Uterus (tissue), 4 donors: ENCODE measurements around the gene MEF2C. TPM values are rescaled to one million over a fixed set of nuclear protein-coding genes. Genes with fewer than 3 reads are reported as not detected.

Experiments used
- DNase-seq, 2 donors: peaks; one replicate each; pipeline ENCODE4 v3.0.0-alpha.2; 2019 to 2020
- H3K27ac ChIP-seq, 2 donors: fragments of 200-600 bp; sonication (generic); 1 replicate in 1 of 2; 2 replicates in 1 of 2; pipeline ENCODE4 v1.5.1; 2016 to 2018
- H3K27me3 ChIP-seq, 2 donors: fragments of 200-600 bp; sonication (generic); one replicate each; pipeline ENCODE4 v1.5.1; 2018 to 2019; ENCODE audit warnings: control low read depth in 1 of 2
- H3K36me3 ChIP-seq, 2 donors: fragments of 200-600 bp; sonication (generic); one replicate each; pipeline ENCODE4 v1.5.1; 2019; ENCODE audit warnings: control low read depth in 1 of 2
- H3K4me1 ChIP-seq, 2 donors: fragments of 200-600 bp; sonication (generic); one replicate each; pipeline ENCODE4 v1.5.1; 2018 to 2019; ENCODE audit warnings: control low read depth in 1 of 2
- H3K4me3 ChIP-seq, 2 donors: fragments of 200-600 bp; sonication (generic); 1 replicate in 1 of 2; 2 replicates in 1 of 2; pipeline ENCODE4 v1.5.1; 2018 to 2019; ENCODE audit warnings: mild to moderate bottlenecking in 1 of 2
- H3K9me3 ChIP-seq, 2 donors: fragments of 200-600 bp; sonication (generic); one replicate each; pipeline ENCODE4 v1.5.1; 2019; ENCODE audit warnings: control low read depth in 1 of 2
- POLR2A ChIP-seq, 2 donors: fragments of 450-650 bp; IDR thresholded peaks; one replicate each; pipeline ENCODE4 v1.6.1; 2016; ENCODE audit warnings: antibody characterized with exemption in 2 of 2, mild to moderate bottlenecking in 1 of 2, moderate library complexity in 1 of 2
- intact Hi-C: fragments of 100-400 bp; cut with DNase I; formaldehyde crosslinking; loops from one replicate; pipeline ENCODE4 v1.15.1; 2023; ENCODE audit warnings: low total_unique reads
- total RNA-seq, 4 donors: library from RNA; depleted of rRNA in 3 of 4; stranded (reverse); fragments of >200 nt in 3 of 4; gene quantifications; one replicate each; pipeline versions ENCODE4 v1.1.0 to v1.2.4, GENCODE V29; 2014 to 2023
- TF ChIP-seq, protein P1 (sequence below), 4 experiments: fragments of 200-600 bp in 2 of 4; fragments of 450-650 bp in 2 of 4; sonication (generic) in 2 of 4; IDR thresholded peaks; one replicate each; pipeline ENCODE4 v1.5.1; 2016 to 2019; ENCODE audit warnings: antibody characterized with exemption in 4 of 4, mild to moderate bottlenecking in 2 of 4, moderate library complexity in 1 of 4
- donor health status: DM: yes; HTN: yes; CAD: no.

MEF2C gene
- total RNA-seq, 4 donors from 2014 or later = 30.3 to 134 (median 70.3) TPM

DNA sequence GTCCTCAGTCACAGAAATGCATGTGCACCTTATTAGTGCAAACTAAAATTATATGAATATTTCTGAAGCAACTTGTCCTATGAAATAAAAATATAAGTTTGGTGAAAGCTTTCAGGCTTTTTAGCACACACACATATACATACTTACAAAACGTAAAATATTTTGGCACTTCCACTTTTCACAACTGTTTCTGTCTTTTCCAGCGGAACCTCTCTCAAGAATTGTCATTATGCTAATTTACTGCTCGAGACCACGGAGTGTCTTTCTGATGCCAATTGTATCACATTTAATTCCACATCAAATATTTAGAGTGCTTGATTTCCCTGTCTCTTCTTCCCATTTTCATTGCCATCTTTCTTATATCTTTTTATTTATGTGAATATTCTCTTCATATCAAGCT is 100.4 kb downstream of the MEF2C start:
- Histone ChIP-seq H3K36me3 (no peaks in the 10 kb centered on the region), H3K4me3 (no peak overlapping the region), H3K9me3 (no peaks in the 10 kb centered on the region), H3K4me1 (peaks cover 0 to 10% of the 10 kb centered on the region in 2 donors), H3K27ac (no peak overlapping the region), H3K27me3 (no peaks in the 10 kb centered on the region)
- intact Hi-C loops = no loop called here
- TF ChIP-seq POLR2A (IDR thresholded peaks at IDR 0.05) = no peak
- TF ChIP-seq, protein P1, sequence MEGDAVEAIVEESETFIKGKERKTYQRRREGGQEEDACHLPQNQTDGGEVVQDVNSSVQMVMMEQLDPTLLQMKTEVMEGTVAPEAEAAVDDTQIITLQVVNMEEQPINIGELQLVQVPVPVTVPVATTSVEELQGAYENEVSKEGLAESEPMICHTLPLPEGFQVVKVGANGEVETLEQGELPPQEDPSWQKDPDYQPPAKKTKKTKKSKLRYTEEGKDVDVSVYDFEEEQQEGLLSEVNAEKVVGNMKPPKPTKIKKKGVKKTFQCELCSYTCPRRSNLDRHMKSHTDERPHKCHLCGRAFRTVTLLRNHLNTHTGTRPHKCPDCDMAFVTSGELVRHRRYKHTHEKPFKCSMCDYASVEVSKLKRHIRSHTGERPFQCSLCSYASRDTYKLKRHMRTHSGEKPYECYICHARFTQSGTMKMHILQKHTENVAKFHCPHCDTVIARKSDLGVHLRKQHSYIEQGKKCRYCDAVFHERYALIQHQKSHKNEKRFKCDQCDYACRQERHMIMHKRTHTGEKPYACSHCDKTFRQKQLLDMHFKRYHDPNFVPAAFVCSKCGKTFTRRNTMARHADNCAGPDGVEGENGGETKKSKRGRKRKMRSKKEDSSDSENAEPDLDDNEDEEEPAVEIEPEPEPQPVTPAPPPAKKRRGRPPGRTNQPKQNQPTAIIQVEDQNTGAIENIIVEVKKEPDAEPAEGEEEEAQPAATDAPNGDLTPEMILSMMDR (IDR thresholded peaks at IDR 0.05) = no peak
- no peak for DNase-seq

DNA sequence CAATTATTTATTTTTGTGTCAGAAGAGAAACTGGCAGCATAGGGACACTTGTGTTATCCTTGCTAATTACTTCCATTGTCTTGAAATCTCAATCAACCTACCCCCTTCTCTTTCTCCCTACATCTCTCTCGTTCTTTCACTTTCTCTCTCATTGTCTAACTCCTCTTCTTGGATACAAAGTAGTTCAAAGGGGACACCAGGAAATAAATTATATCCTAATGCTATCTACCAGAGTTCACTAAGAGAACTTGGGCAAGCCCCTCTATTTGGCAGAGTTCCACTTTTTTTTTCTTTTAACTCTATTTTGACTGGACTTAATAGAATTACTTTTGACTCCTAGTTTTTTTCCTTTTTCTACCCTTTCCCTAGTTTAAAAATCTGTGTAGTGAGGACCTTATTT is 102.2 kb downstream of the MEF2C start:
- H3K36me3 ChIP-seq = no peaks in the 10 kb centered on the region
- DNase-seq = no peak
- H3K4me3 ChIP-seq = no peak overlapping the region
- no peak overlapping the region for H3K27ac ChIP-seq
- no peaks in the 10 kb centered on the region for H3K4me1 ChIP-seq
- H3K27me3 ChIP-seq = no peaks in the 10 kb centered on the region
- H3K9me3 ChIP-seq = no peaks in the 10 kb centered on the region
- TF ChIP-seq, protein P1 (IDR thresholded peaks at IDR 0.05) = no peak
- TF ChIP-seq POLR2A (IDR thresholded peaks at IDR 0.05) = no peak
- intact Hi-C loops = no loop called here

DNA sequence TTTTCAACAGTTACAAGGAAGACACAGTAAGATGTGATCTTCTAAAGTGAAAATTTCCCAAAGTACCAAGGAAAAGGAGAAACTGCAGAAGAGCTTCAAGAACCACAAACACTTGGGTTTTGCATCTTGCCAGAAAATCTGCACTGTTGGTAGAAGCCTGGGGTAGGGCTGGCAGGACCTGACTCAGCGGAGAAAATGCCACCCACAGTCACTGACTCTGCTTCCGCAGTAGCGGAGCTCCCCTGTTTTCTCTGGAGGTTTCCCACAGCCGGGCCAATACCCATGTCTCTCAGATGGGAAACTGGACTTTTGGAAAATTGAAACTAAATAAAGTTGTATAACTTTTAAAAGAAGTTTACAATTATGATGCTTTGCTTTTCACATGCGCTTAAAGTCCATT is 104.2 kb downstream of the MEF2C start:
- DNase-seq = no peak
- no peaks in the 10 kb centered on the region for H3K27me3 ChIP-seq
- H3K36me3 ChIP-seq = no peaks in the 10 kb centered on the region
- intact Hi-C loops = no loop called here
- H3K9me3 ChIP-seq = no peaks in the 10 kb centered on the region
- H3K4me3 ChIP-seq = no peak overlapping the region
- TF ChIP-seq, protein P1 (IDR thresholded peaks at IDR 0.05) = no peak
- TF ChIP-seq POLR2A (IDR thresholded peaks at IDR 0.05) = no peak
- H3K27ac ChIP-seq = no peak overlapping the region
- H3K4me1 ChIP-seq = no peaks in the 10 kb centered on the region

DNA sequence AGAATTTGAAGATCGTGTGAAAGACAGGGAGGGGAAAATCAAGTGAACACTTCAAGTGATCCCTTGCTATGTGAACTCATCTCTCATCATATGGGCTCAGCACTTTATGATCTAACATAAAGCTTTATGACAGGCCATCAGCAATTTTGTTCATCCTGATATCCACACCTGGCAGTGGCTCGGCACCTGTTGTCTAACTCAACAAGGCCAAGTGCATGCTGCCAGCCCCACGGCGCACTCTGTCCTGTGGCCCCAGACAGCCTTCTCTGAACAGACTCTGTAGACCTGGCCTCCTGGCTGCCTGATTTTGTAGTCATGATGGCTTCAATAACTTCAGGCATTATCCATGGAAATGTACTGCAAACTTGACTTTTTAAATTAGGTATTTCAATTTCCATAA is 106.3 kb downstream of the MEF2C start:
- Histone ChIP-seq H3K9me3 (no peaks in the 10 kb centered on the region), H3K4me1 (no peaks in the 10 kb centered on the region), H3K27me3 (no peaks in the 10 kb centered on the region), H3K27ac (no peak overlapping the region), H3K36me3 (no peaks in the 10 kb centered on the region), H3K4me3 (no peak overlapping the region)
- intact Hi-C loops = no loop called here
- DNase-seq = no peak
- TF ChIP-seq, protein P1 (IDR thresholded peaks at IDR 0.05) = no peak

GRCh38 chr5:88772831-88773230 is 110.2 kb downstream of the MEF2C start:
- H3K9me3 ChIP-seq = no peaks in the 10 kb centered on the region

More at GRCh38 chr5:88772831-88773230, 110.2 kb downstream of the MEF2C start:
- no peaks in the 10 kb centered on the region for H3K27me3 ChIP-seq
- H3K4me1 ChIP-seq = no peaks in the 10 kb centered on the region
- DNase-seq = no peak
- TF ChIP-seq, protein P1 (IDR thresholded peaks at IDR 0.05) = no peak
- no peak for TF ChIP-seq POLR2A (IDR thresholded peaks at IDR 0.05)
- intact Hi-C loops = no loop called here
- no peak overlapping the region for H3K4me3 ChIP-seq
- no peak overlapping the region for H3K27ac ChIP-seq
- no peaks in the 10 kb centered on the region for H3K36me3 ChIP-seq
